GM04503 (cell line): Measurements from ENCODE around the gene CEP350.
A peak's percentile ranks its signal among the peaks of the same experiment; 100 is the strongest.
"Not testable (repeated sequence)": the region's sequence is repeated elsewhere in the genome, so short reads cannot be mapped to it uniquely, and the experiment has no call there.

ENCODE experiments used
- DNase-seq: peaks from one replicate; pipeline ENCODE4 v3.0.0-alpha.2; 2012; ENCODE audit warnings: low read depth

The CEP350 gene

DNA sequence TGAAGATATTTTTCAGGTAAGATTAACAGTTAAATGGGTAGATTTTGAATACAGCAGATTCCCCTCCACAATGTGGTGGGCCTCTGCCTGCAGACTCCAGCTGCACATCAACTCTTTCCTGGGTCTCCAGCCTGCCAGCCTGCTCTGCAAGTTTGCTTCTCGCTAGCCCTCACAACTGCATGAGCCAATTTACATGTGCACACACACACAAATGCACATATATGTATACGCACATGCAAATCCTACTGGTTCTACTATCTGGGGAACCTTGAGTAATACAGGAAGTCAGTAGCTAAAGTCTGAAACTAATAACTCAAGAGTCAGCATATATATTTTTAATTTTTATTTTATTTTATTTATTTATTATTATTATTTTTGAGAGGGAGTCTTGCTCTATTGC is 165.2 kb downstream of the CEP350 start:
- no peak for DNase-seq

GRCh38 chr1:180123463-180123936 is 168.9 kb downstream of the CEP350 start:
- no peak for DNase-seq

GRCh38 chr1:180130651-180131050 is 176.0 kb downstream of the CEP350 start:
- no peak for DNase-seq

GRCh38 chr1:180131510-180131909 is 176.9 kb downstream of the CEP350 start:
- peak; percentile 85 for DNase-seq

- no peak for DNase-seq
These were observed 178.6 kb downstream of the CEP350 start for GRCh38 chr1:180133193-180133592.

DNA sequence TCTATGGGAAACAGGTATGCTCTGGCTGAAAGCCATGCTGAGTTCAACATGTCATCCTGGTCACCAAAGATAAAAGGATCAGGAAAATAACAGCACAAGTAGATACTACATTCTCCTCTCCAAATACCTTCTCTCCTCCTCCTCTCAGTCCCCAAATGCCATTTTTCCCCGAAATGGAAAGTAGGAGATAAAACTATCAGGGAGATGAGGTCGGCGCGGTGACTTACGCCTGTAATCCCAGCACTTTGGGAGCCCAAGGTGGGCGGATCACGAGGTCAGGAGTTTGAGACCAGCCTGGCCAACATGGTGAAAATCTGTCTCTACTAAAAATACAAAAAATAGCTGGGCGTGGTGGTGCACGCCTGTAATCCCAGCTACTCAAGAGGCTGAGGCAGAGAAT is 179.1 kb downstream of the CEP350 start:
- DNase-seq: not testable (repeated sequence)

DNA sequence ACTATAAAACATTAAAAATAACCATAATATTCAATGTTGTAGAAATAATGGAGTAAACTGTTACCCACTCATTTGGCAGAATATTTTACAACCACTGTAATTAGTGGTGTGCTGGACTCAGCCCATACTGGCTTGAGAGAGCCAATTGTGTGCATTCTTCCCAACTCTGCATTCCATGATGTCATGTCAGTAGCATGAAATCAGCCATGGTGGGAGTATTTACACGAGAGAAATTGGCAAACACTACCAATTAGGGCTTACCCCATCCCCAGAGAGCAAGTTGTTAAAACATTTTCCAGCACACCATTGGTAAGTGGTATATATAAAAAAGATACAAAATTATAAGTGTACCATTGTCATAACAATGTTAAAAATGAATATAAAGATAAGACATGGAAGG is 180.9 kb downstream of the CEP350 start:
- DNase-seq: no peak

DNA sequence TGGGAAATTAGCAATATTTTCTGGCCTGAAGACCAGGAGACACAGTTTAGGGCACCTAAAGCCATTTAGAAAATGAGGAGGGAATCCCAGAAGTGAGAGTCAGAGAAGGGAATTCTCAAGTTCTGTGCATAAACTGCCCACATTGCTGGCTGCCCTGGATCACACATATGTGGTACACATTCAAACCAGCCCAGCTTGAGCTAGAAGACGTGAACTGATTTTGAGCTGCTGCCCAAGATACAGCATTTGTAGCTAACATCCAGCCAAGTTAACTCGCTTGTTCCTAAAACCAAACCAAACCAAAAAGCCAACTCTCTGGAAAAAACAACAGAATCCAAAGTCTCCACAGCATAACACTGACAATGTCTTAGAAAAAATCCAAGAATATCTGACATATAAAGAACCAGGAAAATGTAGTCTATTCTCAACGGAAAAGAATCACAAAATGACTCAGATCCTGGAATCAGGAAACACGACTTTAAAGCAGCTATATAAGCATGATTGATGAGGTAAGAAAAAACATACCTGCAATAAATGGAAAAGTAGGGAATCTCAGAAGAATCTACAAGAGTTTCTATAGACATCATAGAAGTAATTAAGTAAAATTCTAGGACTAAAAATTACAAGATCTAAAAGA is 181.8 kb downstream of the CEP350 start:
- DNase-seq: no peak

DNA sequence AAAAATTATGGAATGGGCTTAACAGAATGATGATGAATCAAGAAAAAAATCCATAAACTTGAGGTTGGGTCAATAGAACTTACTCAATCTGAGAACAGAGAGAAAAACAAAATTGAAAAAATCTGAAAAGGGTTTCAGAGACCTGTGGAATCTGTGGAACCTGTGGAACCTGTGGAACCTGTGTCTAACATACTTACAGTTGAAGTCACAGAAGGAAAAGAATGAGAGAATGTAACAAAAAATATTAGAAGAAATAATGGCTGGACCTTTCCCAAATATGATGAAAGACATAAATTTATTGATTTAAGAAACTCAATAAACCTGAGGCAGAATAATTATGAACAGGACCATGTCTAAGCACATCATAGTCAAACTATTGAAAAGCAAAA is 182.4 kb downstream of the CEP350 start:
- DNase-seq: no peak

DNA sequence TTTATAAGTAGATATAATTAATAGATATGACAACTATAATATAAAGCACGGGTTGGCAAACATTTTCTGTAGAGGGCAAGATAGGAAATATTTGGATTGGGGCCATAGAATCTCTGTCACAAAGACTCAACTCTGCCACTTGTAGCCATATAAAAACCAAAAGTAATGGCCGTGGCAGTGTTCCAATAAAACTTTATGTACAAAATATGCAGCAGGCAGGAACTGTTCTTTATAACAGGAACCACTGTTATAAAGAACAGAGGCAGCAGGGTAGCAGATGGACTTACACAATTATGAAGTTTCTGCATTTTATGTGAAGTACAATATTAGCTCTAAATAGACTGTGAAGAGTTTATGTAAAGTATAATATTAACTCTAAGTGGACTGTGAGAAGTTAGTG is 183.2 kb downstream of the CEP350 start:
- no peak for DNase-seq

GRCh38 chr1:180141381-180141934 is 186.8 kb downstream of the CEP350 start:
- DNase-seq: no peak

DNA sequence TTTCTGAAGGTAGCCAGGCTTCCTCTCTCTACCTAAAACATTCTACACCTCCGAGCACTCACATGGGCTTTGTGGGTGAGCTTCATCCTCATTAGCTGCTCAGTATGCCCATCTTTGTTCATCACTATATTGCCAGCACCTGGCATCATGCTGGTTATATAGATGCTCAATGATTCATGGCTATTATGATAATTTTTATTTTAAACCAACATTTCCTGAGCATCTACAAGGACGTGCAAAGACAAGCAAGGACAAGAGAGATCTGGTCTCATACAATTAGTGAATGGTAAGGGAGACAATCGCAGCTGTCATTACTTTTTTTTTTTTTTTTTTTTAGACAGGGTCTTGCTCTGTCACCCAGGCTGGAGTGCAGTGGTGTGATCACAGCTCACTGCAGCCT is 188.7 kb downstream of the CEP350 start:
- no peak for DNase-seq

DNA sequence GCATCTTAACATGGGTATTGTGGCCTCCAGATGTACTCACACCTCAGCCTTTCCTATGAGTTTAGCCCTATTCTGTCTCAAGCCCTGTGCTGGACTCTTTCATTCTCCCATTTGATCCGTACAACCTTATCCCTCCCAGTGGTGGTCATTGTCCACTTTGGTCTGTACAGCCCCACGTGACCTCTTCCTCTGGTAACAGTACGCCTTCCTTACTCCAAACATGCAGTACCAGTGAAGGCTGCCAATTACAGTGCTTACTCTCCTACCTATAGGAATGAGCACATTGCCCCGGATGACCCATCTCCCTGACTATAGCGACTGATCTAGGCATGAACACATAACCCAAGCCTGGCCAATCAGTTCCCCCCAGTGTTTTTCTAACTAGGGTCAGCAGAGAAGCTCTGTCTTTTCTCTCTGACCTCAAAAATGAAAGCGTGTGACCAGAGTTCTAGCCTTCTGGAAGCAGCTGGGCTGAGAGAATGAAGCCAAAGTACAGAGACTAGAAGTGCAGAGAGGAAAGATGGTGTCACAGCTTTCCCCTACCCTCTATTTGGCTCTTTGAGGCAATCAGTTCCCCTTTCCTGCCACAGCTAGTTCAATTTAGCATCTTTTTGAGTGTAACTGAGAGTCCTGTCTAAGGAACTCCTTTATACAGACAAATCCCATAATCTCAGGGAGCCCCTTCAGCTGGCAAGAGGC is 190.2 kb downstream of the CEP350 start:
- DNase-seq: no peak

DNA sequence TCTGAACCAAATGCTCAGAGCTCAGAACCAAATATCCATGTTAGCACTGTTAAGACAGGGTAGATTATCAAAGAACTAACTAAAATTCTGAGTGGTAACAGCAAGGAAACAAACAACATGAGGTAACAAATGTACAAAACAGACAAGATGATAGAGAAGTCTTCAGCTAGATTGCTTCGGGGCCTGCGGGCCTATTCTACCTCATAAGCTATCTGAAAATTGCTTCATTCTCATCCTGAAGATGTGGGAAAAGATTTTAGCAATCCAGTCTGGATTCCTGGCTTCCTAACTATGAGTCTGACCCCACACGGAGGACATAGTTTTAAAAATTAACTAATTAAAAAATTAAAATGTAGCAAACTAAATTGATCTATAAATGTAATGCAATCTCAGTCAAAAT is 190.8 kb downstream of the CEP350 start:
- no peak for DNase-seq

DNA sequence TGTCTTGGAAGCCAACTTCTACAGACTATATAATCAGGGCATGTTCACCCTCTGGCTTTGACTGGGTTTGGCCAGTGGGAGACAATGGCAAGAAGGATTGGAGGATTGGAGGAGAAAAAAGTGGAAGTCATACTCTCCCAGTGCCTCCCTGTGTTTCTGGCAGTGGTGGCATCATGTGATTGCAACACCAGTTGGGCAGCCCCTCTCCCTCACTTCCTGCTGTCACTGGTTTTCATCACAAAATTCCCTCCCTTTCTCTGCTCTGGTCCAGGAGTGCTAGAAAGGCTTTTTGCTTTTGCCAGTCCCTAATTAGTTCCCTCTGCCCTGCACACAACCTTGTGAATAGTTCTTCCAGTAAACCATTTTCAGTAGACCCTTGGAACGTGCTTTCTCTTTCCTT is 196.4 kb downstream of the CEP350 start:
- no peak for DNase-seq

DNA sequence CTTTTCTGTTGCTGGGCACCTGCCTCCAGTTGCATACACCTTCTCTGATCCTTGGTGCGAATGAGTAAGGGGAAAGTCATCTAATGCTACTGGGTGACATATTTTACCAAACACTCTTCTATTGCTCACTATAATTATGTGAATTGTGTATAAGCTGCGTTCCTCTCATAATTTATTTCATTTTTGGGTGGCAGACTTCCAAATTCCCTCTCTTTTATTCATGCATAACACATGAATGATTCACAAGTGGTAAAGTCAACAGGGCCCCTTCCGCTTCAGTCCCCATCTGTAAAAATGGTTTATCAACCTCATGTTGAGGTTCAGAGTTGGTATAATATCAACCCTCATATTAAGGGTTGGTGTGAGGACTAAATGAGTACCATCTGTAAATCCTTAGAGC is 196.9 kb downstream of the CEP350 start:
- DNase-seq: peak; percentile 73

GRCh38 chr1:180152588-180152987 is 198.0 kb downstream of the CEP350 start:
- no peak for DNase-seq

DNA sequence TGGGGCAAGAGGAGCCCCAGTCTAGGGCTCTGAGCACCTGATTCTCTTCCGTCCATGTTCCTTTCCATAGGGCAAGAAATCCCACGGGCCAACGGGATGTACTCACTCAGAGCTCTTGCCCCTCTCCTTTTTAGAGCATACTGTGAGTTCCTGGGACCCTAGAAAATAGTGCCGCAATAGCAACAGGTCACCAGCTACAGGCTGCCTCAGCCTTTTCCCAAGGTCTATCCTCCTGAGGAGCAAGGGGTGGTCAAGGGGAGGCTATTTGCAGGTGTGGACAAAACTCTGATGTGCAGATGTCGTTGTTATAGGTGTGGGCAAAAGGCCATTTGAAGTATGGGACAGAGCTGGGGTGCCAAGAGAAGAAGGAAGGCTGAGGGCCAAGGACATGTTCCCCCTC is 198.4 kb downstream of the CEP350 start:
- no peak for DNase-seq

DNA sequence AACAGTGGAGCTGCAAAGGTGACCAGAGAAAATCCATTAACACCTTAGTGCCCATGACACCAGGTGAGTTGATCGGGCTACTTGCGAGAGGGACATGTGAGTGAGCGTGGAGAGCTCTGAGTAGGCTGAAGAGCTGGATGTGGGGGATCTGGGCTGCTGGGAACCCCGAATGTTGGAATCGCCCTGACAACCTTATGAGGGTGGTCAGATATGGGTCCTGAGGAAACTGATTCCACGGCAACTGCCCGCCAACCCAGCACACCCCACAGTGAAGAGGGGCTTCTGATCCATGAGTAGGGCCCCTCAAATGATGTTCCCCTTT is 199.4 kb downstream of the CEP350 start:
- no peak for DNase-seq

GRCh38 chr1:180154325-180155181 is 199.9 kb downstream of the CEP350 start, which contains the start of gene QSOX1:
Gene QSOX1, plus strand, starts transcription at chr1:180154869. Its CDS starts 39 bp downstream, at chr1:180154908.
- peak; percentile 45 for DNase-seq

DNA sequence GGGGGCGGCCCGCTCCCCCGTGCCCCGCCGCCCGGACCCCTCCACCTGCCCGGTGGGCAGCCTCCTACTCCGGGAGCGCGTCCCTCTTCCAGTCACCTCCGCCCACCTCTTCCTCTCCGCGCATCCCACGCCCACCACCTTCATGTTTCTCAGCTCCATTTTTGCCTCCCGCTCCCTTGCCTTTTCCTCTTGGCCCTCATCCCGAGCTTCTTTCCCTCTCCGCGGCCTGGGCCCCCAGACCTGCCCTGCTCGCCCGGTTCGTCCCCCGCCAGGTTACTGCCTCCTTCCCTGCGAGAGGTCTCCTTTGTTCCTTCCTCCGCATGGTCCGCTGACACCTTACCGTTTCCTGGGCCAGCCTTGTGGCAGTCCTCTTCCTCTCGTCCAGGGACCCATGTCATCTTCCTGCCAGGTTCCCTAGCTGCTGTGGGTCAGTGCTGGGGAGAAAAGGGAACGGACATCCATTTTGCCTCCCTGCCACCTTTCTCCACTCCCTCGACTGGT is 200.6 kb downstream of the CEP350 start:
- no peak for DNase-seq

DNA sequence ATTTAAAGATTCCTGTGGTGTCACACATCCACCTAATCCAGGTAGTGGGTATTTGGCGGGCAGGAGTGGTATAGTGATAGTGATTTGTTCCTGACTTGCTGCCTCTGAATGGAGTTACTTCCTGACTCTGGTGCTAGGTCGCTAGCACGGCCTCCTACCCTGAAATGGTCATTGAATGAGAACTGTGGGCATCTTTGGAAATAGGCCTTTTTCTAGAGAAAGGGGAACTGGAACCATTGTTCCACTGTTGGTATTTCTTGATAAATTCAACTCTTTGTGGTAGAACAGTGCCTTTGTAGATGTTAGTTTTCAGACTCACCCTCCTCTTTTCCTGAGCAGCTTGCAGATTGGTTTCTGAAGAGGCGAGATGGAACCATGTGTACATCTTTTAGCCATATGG is 201.6 kb downstream of the CEP350 start:
- DNase-seq: no peak
